SK-N-SH (cell line): ENCODE data around the gene AMHR2. TPM values are rescaled to one million over a fixed set of nuclear protein-coding genes. Genes with fewer than 3 reads are reported as not detected.
A peak's percentile ranks its signal among the peaks of the same experiment; 100 is the strongest.

ENCODE experiments used
- CTCF ChIA-PET: fragments of 300-600, 350-600 bp; formaldehyde crosslinking; extraction: SDS; loops from one replicate; lab custom pipeline; 2021; lab: Yijun Ruan, JAX
- POLR2A ChIA-PET: fragments of 350-600 bp; sonication (Branson Sonifier 250); formaldehyde crosslinking; extraction: SDS; loops from one replicate; lab custom pipeline; 2020; ENCODE audit warnings: antibody characterized with exemption, inconsistent platforms; lab: Yijun Ruan, JAX
- DNase-seq: peaks from one replicate; pipeline ENCODE4 v3.0.0; 2012
- H2AFZ ChIP-seq: fragments of 200-600 bp; sonication (generic); 2 replicates; pipeline ENCODE4 v1.8.1; 2016; ENCODE audit warnings: antibody characterized with exemption, mild to moderate bottlenecking, low read depth
- H3F3A ChIP-seq: fragments of 200-600 bp; sonication (generic); replicated peaks from 2 replicates; pipeline ENCODE3; 2016; ENCODE audit warnings: antibody characterized with exemption, mild to moderate bottlenecking; ENCODE audit not compliant: insufficient read depth
- H3K27ac ChIP-seq, 2 experiments: fragments of 200-500 bp in 1 of 2; fragments of 200-600 bp in 1 of 2; sonication (Bioruptor generic) in 1 of 2; sonication (generic), shearing (Covaris generic) in 1 of 2; 2 replicates each; pipeline versions ENCODE4 v1.5.1 to v1.6.1; 2014 to 2016; ENCODE audit warnings: low read depth in 2 of 2, inconsistent platforms in 1 of 2, low read length in 1 of 2, mild to moderate bottlenecking in 1 of 2, mixed read lengths in 1 of 2
- H3K27me3 ChIP-seq: fragments of 200-600 bp; sonication (generic), shearing (Covaris generic); 2 replicates; pipeline ENCODE4 v1.6.1; 2016; ENCODE audit warnings: mixed run types; ENCODE audit not compliant: insufficient read depth
- H3K36me3 ChIP-seq, 2 experiments: fragments of 200-500 bp in 1 of 2; fragments of 200-600 bp in 1 of 2; sonication (Bioruptor generic) in 1 of 2; sonication (generic) in 1 of 2; replicated peaks in 1 of 2; 2 replicates each; pipeline versions ENCODE3 to v1.5.1; 2014 to 2016; ENCODE audit warnings: low read length in 1 of 2, mild to moderate bottlenecking in 1 of 2; ENCODE audit not compliant: insufficient read depth in 2 of 2, control insufficient read depth in 1 of 2
- H3K4me1 ChIP-seq, 2 experiments: fragments of 200-500 bp in 1 of 2; fragments of 200-600 bp in 1 of 2; sonication (Bioruptor generic) in 1 of 2; sonication (generic), shearing (Covaris generic) in 1 of 2; 2 replicates each; pipeline versions ENCODE4 v1.5.1 to v1.6.1; 2014 to 2016; ENCODE audit warnings: low read depth in 1 of 2, low read length in 1 of 2, mixed run types in 1 of 2; ENCODE audit not compliant: insufficient read depth in 2 of 2, control insufficient read depth in 1 of 2
- H3K4me2 ChIP-seq: fragments of 200-600 bp; sonication (generic), shearing (Covaris generic); 2 replicates; pipeline ENCODE4 v1.6.1; 2017; ENCODE audit warnings: mixed run types
- H3K4me3 ChIP-seq, 2 experiments: fragments of 200-500 bp in 1 of 2; fragments of 200-600 bp in 1 of 2; sonication (Bioruptor generic) in 1 of 2; sonication (generic), shearing (Covaris generic) in 1 of 2; 2 replicates each; pipeline versions ENCODE4 v1.5.1 to v1.8.1; 2014 to 2016; ENCODE audit warnings: low read depth in 2 of 2, inconsistent platforms in 1 of 2, low read length in 1 of 2, mild to moderate bottlenecking in 1 of 2, mixed read lengths in 1 of 2, moderate library complexity in 1 of 2
- H3K79me2 ChIP-seq: fragments of 200-600 bp; sonication (generic); 2 replicates; pipeline ENCODE4 v1.8.1; 2017; ENCODE audit warnings: mild to moderate bottlenecking; ENCODE audit not compliant: insufficient read depth
- H3K9ac ChIP-seq: fragments of 200-600 bp; sonication (generic); 2 replicates; pipeline ENCODE4 v1.6.1; 2017; ENCODE audit warnings: mixed run types
- H3K9me2 ChIP-seq: fragments of 200-600 bp; sonication (generic); 2 replicates; pipeline ENCODE4 v1.6.1; 2017; ENCODE audit warnings: mixed run types
- H3K9me3 ChIP-seq: fragments of 200-600 bp; sonication (generic); 2 replicates; pipeline ENCODE4 v1.6.1; 2017; ENCODE audit warnings: mixed run types, mild to moderate bottlenecking, moderate library complexity
- H4K20me1 ChIP-seq: fragments of 200-600 bp; sonication (generic); 2 replicates; pipeline ENCODE4 v1.6.1; 2017; ENCODE audit warnings: mild to moderate bottlenecking, mixed run types; ENCODE audit not compliant: insufficient read depth
- CHD2 ChIP-seq: fragments of 150-350 bp; IDR thresholded peaks from 2 replicates; pipeline ENCODE4 v1.6.1; 2018; ENCODE audit warnings: low read length; ENCODE audit not compliant: partially characterized antibody
- EP300 ChIP-seq, 2 experiments: IDR thresholded peaks; 2 replicates each; pipeline versions ENCODE4 v1.4.0 to v1.6.1; 2012; ENCODE audit warnings: borderline replicate concordance in 1 of 2, low read depth in 1 of 2, low read length in 1 of 2
- FOXJ3 ChIP-seq: sonication (generic); formaldehyde crosslinking; IDR thresholded peaks from 2 replicates; pipeline ENCODE4 v1.5.1; 2020; ENCODE audit warnings: mild to moderate bottlenecking, missing genetic modification reagents
- GATA2 ChIP-seq: sonication (generic); formaldehyde crosslinking; IDR thresholded peaks from 2 replicates; pipeline ENCODE4 v1.5.0; 2020; ENCODE audit warnings: mild to moderate bottlenecking, missing genetic modification reagents
- MXI1 ChIP-seq: IDR thresholded peaks from 2 replicates; pipeline ENCODE4 v1.6.1; 2012; ENCODE audit warnings: mild to moderate bottlenecking, low read depth, low read length, improper control_type of control experiment
- NFIC ChIP-seq: IDR thresholded peaks from 2 replicates; pipeline ENCODE4 v1.4.0; 2012; ENCODE audit warnings: borderline replicate concordance
- PBX3 ChIP-seq: IDR thresholded peaks from 2 replicates; pipeline ENCODE4; 2012
- POLR2AphosphoS5 ChIP-seq: IDR thresholded peaks from 2 replicates; pipeline ENCODE4 v1.6.1; 2012; ENCODE audit warnings: low read depth, low read length
- RAD21 ChIP-seq: IDR thresholded peaks from 2 replicates; pipeline ENCODE4 v1.6.1; 2012; ENCODE audit warnings: mild to moderate bottlenecking, low read length
- RCOR1 ChIP-seq: fragments of 150-350 bp; IDR thresholded peaks from 2 replicates; pipeline ENCODE4 v1.6.1; 2017; ENCODE audit warnings: antibody characterized with exemption, low read length
- RFX5 ChIP-seq: IDR thresholded peaks from 2 replicates; pipeline ENCODE4 v1.6.1; 2012; ENCODE audit warnings: mild to moderate bottlenecking, improper control_type of control experiment, low read length
- SMC3 ChIP-seq: IDR thresholded peaks from 2 replicates; pipeline ENCODE4 v1.6.1; 2012; ENCODE audit warnings: low read depth, low read length, improper control_type of control experiment
- TAF1 ChIP-seq: IDR thresholded peaks from 2 replicates; pipeline ENCODE4 v1.6.1; 2012; ENCODE audit warnings: low read depth, mild to moderate bottlenecking, low read length, moderate library complexity, borderline replicate concordance
- USF1 ChIP-seq: IDR thresholded peaks from 2 replicates; pipeline ENCODE4 v1.4.0; 2012; ENCODE audit warnings: low read depth, borderline replicate concordance
- WGBS: methylation state at CpG from one replicate; pipeline ENCODE4 v1.1.6; 2017; ENCODE audit warnings: low lambda C conversion rate; 5-methylcytosine and 5-hydroxymethylcytosine counted together
- polyA plus RNA-seq, 3 experiments: library from polyadenylated mRNA; depleted of rRNA; stranded (reverse); fragments of >200 nt; gene quantifications; 2 replicates each; pipeline ENCODE4 v1.2.3, GENCODE V29; 2012

AMHR2 gene
- polyA plus RNA-seq, 1 of the 3 experiments (the other 2 are of a cell fraction) = 0.03 TPM

- ChIA-PET CTCF (interaction anchor here (0.9 to 8.0 kb wide), 6 partner anchors 15 to 100 kb away, joined by 3 to 236 read pairs (median 68); partner anchors contain the start of gene AAAS), POLR2A (interaction anchor here (0.6 to 1.5 kb wide), 3 partner anchors 73 to 98 kb away, joined by 3 to 5 read pairs (median 4); no protein-coding TSS in a partner anchor)
- Histone ChIP-seq H3F3A (peaks cover 8% of the 10 kb centered on the region), H3K79me2 (no peaks in the 10 kb centered on the region), H3K9me3 (no peaks in the 10 kb centered on the region), H4K20me1 (no peaks in the 10 kb centered on the region), H3K27me3 (no peaks in the 10 kb centered on the region), H3K4me2 (no peak overlapping the region), H3K9me2 (no peaks in the 10 kb centered on the region), H3K4me1 (peaks cover 0 to 17% of the 10 kb centered on the region in 2 experiments; a peak in 1 of 4 replicates), H2AFZ (no peak overlapping the region), H3K27ac (no peak overlapping the region), H3K36me3 (no peaks in the 10 kb centered on the region), H3K9ac (no peak overlapping the region), H3K4me3 (no peak overlapping the region)
- DNase-seq = peak; percentile 36
- WGBS = 87% methylated on average over 9 of the region's 9 CpGs
- TF ChIP-seq SMC3 = no peak
- TF ChIP-seq RCOR1 = no peak
- no peak for TF ChIP-seq NFIC
- TF ChIP-seq RAD21 = no peak
- no peak for TF ChIP-seq CHD2
- no peak for TF ChIP-seq USF1
- no peak for TF ChIP-seq RFX5
- no peak for TF ChIP-seq MXI1
- TF ChIP-seq EP300 (IDR thresholded peaks at IDR 0.05; ENCODE audit: borderline replicate concordance in 1 of 2, low read depth in 1 of 2, low read length in 1 of 2) = no peak
- no peak for TF ChIP-seq FOXJ3 (CRISPR knock-in tag)
Observed at GRCh38 chr12:53424626-53425514, 1.2 kb downstream of the AMHR2 start.

GRCh38 chr12:53425515-53426150 is 2.0 kb downstream of the AMHR2 start:
- Histone ChIP-seq H3K9me3 (no peaks in the 10 kb centered on the region), H2AFZ (no peak overlapping the region), H3K9me2 (no peaks in the 10 kb centered on the region), H3K27me3 (no peaks in the 10 kb centered on the region), H4K20me1 (no peaks in the 10 kb centered on the region), H3K36me3 (no peaks in the 10 kb centered on the region), H3K4me1 (peaks cover under 1 to 16% of the 10 kb centered on the region in 2 experiments; a peak in 1 of 4 replicates), H3K4me3 (no peak overlapping the region), H3K4me2 (no peak overlapping the region), H3F3A (peaks cover 8% of the 10 kb centered on the region)
- 76% methylated on average over 11 of the region's 11 CpGs for WGBS
- CTCF ChIA-PET = interaction anchor here (0.9 to 8.0 kb wide), 6 partner anchors 15 to 101 kb away, joined by 3 to 236 read pairs (median 68); partner anchors contain the start of gene AAAS
- no peak for TF ChIP-seq TAF1
- no peak for TF ChIP-seq PBX3
- no peak for TF ChIP-seq NFIC
- TF ChIP-seq GATA2 (CRISPR knock-in tag) = no peak
- TF ChIP-seq POLR2AphosphoS5 = no peak
- TF ChIP-seq, all 33 proteins: peak for 0
- H3K9ac ChIP-seq = no peak overlapping the region
- no peak for DNase-seq
- H3K79me2 ChIP-seq = no peaks in the 10 kb centered on the region
- H3K27ac ChIP-seq = no peak overlapping the region; a peak in 1 of 4 replicates
- POLR2A ChIA-PET = interaction anchor here (1.0 to 1.5 kb wide), 2 partner anchors 73 to 81 kb away, joined by 4 to 5 read pairs; no protein-coding TSS in a partner anchor
